Activated naive CD8-positive, alpha-beta T cell treated with anti-CD3 and anti-CD28 coated beads for 36 hours (primary cell): Measurements from ENCODE around the gene AATK. TPM values are rescaled to one million over a fixed set of nuclear protein-coding genes. Genes with fewer than 3 reads are reported as not detected.
"Not testable (repeated sequence)": the region's sequence is repeated elsewhere in the genome, so short reads cannot be mapped to it uniquely, and the experiment has no call there.

ENCODE experiments used
- DNase-seq: peaks from one replicate; pipeline ENCODE4 v3.0.0; 2021
- H3K27ac Mint-ChIP-seq: one replicate; pipeline ENCODE4 v1.8.0; 2022; ENCODE audit warnings: mild to moderate bottlenecking, moderate library complexity, mixed read lengths
- H3K27me3 Mint-ChIP-seq: one replicate; pipeline ENCODE4 v1.8.0; 2022; ENCODE audit warnings: mild to moderate bottlenecking, mixed read lengths
- H3K36me3 Mint-ChIP-seq: one replicate; pipeline ENCODE4 v1.8.0; 2021; ENCODE audit warnings: mild to moderate bottlenecking, mixed read lengths
- H3K4me1 Mint-ChIP-seq: one replicate; pipeline ENCODE4 v1.8.0; 2021; ENCODE audit warnings: mixed read lengths
- H3K4me3 Mint-ChIP-seq: one replicate; pipeline ENCODE4 v1.8.0; 2022; ENCODE audit warnings: mild to moderate bottlenecking, moderate library complexity, mixed read lengths
- H3K9me3 Mint-ChIP-seq: one replicate; pipeline ENCODE4 v1.8.0; 2022; ENCODE audit warnings: mixed read lengths
- total RNA-seq, 2 experiments: library from RNA; stranded (reverse); gene quantifications; one replicate each; pipeline ENCODE4 v1.2.3, GENCODE V29; 2021

The AATK gene
- total RNA-seq, 2 experiments from 2014 or later = 0.21 to 0.26 TPM

DNA sequence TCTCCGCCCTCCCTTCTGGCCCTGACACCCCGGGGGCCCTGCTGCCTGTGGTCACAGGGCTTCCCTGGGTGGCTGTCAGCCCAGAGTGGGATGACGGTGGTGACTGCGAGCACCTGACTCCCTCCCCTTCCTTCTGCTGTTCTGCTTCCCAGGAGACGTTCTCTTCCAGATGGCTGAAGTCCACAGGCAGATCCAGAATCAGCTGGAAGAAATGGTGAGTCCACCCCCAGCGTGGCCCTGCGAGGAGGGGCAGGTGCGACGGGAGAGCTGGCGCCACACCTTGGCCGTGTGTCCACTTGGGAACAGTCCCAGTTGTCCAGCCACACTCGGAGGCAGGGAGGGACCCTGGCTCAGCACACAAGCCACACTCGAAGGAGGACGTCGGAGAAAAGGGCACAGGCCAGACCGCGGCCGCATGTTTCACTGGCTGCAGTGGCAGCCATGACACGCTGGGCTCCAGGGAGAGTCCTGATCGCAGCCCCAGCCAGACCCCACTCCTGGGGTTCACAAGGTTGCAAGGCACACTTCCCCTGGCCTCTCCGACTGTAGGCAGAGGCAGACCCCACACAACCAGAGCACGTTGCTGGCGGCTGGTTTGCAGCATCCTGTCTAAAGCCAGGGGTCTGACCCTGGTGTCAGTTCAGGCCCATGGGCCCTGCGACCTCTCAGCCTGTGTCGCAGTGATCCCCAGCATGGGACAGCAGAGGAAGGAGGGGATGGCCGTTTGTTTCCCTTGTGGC, 81.2 kb downstream of the AATK start:
- H3K27ac Mint-ChIP-seq = no peak overlapping the region

DNA sequence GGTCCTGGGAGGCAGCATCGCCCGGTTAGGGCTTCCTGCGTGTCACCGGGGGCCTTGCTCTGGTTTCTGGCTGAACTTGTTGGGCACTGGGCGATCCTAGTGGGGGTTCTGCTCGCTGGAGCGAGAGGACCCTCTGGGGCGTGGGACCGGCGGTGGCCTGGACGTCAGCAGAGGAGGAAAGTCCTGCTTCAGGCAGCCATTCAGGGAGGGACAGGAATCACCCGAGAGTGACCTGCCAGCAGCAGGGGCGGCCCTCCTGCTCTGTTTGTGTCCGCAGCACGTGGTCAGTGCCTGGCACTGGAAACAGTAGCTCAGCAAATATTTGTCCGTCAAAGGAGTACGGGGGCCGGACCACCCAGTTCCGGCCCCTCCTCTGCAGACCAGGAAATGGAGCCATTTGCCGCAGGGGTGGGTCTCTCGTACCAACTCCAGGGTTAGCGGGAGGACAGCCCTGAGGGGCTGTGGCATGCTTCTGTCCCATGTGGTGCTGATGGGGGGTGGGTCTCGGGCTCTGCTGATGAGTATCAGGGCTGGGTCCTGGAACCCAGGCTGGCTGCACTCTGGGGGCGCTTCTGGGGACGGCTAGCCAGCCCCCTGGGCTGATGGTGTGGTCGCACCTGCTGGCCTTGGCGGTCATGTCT, 82.8 kb downstream of the AATK start:
- Mint-ChIP-seq H3K27ac (no peak overlapping the region), H3K4me1 (no peaks in the 10 kb centered on the region), H3K4me3 (no peak overlapping the region), H3K9me3 (no peaks in the 10 kb centered on the region), H3K36me3 (no peaks in the 10 kb centered on the region), H3K27me3 (no peaks in the 10 kb centered on the region)
- DNase-seq = no peak

More for the DNA sequence above, 81.2 kb downstream of the AATK start:
- no peaks in the 10 kb centered on the region for H3K4me1 Mint-ChIP-seq
- H3K4me3 Mint-ChIP-seq = no peak overlapping the region
- H3K9me3 Mint-ChIP-seq = no peaks in the 10 kb centered on the region
- no peaks in the 10 kb centered on the region for H3K27me3 Mint-ChIP-seq
- no peaks in the 10 kb centered on the region for H3K36me3 Mint-ChIP-seq
- no peak for DNase-seq

DNA sequence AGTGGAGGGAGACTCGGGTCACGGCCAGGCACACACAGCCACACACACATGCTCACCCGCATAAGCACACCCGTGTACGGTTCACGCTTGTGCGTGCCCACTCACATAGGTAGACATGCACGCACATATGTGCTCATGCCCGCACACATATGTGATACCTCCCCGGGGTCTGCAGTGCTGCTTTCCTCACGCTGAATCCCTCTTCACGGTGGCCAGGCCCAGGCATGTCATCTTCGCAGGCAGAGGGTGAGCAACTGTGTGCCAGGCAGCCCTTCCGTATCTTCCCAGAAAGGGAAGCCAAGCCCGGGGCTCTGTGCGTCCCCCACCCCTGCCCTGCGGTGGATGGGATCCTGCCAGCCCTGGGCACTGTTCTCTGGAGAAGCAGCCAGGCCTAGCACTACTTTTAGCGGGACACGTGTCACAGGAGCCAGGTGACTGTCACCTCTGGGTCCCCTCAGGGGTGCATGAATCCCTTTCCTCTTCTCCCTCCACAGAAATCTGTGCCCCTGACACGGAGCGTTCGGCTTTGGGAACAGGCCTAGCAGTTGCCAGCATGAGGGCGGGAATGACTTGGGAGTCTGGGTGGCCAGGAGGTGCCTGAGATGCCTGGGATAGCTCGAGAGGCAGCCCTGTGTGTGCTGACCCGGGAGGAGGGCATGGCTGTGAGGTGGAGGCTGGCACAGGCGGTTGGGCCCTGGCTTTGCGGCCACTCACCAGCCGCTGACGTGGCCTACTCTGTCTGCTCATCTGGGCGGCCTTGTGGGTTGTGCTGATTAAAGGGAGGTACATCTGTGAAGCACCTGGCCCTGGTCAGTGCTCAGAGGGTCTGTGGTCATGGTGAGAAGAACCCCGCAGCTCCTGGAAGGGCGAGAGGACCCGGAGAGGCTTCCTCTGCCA, 83.6 kb downstream of the AATK start:
- no peak overlapping the region for H3K27ac Mint-ChIP-seq
- H3K4me3 Mint-ChIP-seq = no peak overlapping the region
- H3K4me1 Mint-ChIP-seq = no peaks in the 10 kb centered on the region

DNA sequence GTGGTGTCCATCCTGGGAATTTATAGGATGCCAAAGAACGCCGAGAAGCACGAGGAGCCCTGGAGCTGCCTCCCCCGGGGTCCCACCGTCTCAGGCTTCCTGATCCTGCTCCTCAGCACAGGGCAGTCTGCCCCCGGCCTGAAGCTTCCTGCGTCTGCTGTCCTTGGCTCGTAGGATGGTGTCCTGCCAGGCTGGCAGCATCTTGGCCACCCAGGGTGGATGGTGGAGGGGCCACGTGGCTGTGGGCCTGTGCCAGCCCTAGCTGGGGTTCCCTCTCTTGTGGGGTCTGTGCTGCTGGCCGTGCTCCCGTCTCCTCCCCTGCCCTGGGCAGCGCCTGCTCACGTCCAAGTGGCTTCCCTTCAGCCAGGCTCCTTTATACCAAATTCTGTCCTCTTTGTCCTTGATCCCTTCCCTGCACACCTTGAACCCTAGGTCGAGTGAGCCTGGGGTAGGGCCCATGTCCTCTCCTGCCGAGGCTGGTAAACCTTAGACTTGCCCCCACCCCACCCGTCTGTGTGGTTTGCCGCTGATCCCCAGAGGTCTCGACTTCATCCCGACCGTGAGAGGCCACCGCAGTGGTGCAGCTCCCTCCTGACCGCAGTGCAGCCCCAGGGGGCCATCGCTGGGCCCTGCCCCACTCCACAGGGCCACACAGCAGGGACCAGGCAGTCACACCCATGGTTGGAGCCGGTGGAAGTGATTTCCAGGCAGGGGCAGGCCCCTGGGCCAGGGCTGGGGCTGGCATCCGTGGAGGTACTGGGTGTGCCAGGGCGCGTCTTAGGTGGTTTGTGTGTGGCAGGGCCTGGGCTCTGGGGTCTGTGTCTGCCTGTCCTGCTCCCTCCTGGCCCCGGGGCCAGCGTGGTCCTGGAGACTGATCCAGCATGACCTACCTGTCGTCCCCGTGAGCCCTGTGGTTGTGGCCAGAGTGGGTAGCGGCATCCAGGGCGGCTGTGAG, 84.5 kb downstream of the AATK start:
- no peaks in the 10 kb centered on the region for H3K27me3 Mint-ChIP-seq
- H3K9me3 Mint-ChIP-seq = no peaks in the 10 kb centered on the region
- no peaks in the 10 kb centered on the region for H3K4me1 Mint-ChIP-seq
- no peak overlapping the region for H3K4me3 Mint-ChIP-seq
- no peak overlapping the region for H3K27ac Mint-ChIP-seq
- no peak for DNase-seq
- no peaks in the 10 kb centered on the region for H3K36me3 Mint-ChIP-seq

More for the DNA sequence above, 83.6 kb downstream of the AATK start:
- no peaks in the 10 kb centered on the region for H3K27me3 Mint-ChIP-seq
- H3K36me3 Mint-ChIP-seq = no peaks in the 10 kb centered on the region
- no peak for DNase-seq
- H3K9me3 Mint-ChIP-seq = no peaks in the 10 kb centered on the region

DNA sequence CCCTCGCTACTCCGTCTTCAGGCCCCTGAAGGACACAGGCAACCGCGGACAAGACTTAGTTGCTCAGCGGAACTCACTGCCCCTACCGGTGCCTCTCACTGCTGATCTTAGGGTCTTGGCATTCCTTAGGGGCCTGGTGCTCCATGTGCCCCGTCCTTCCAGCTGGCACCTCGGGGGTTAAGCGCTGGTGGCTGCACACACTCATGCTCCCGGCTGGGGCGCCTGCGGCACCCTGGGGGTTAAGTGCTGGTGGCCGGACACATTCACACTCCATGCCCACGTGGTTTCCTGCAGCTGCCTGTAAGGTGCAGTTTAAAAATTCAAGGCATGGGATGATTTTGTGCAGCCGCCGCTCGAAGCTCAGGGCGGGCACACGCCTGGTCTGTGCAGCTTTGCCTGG, 86.0 kb downstream of the AATK start:
- no peaks in the 10 kb centered on the region for H3K36me3 Mint-ChIP-seq
- H3K9me3 Mint-ChIP-seq = no peaks in the 10 kb centered on the region
- no peaks in the 10 kb centered on the region for H3K27me3 Mint-ChIP-seq
- no peak overlapping the region for H3K27ac Mint-ChIP-seq
- H3K4me1 Mint-ChIP-seq = no peaks in the 10 kb centered on the region
- no peak for DNase-seq
- no peak overlapping the region for H3K4me3 Mint-ChIP-seq

DNA sequence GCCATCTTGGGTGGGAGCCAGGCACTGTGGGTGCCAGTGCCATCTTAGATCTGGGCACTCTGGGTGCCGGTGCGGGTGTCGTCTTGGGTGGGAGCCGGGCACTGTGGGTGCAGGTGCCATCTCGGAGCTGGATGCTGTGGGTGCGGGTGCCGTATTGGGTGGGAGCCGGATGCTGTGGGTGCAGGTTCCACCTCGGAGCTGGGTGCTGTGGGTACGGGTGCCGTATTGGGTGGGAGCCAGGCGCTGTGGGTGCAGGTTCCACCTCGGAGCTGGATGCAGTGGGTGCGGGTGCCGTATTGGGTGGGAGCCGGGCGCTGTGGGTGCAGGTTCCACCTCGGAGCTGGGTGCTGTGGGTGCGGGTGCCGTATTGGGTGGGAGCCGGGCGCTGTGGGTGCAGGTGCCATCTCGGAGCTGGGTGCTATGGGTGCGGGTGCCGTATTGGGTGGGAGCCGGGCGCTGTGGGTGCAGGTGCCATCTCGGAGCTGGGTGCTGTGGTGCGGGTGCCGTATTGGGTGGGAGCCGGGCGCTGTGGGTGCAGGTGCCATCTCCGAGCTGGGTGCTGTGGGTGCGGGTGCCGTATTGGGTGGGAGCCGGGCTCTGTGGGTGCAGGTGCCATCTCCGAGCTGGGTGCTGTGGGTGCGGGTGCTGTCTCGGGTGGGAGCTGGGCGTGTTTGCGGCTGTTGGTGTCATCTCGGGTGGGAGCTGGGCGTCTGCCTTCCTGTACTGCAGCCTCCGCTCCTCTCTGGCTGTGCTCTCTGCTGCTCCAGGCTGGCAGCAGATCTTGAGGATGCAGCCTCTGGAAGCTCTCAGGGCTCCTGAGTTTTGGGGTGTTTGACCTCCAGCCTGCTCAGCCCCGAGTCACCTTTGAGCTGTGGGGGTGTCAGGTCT, 87.8 kb downstream of the AATK start:
- DNase-seq, H3K4me1 Mint-ChIP-seq, H3K27ac Mint-ChIP-seq, H3K36me3 Mint-ChIP-seq, H3K9me3 Mint-ChIP-seq, H3K4me3 Mint-ChIP-seq, H3K27me3 Mint-ChIP-seq: not testable (repeated sequence)

DNA sequence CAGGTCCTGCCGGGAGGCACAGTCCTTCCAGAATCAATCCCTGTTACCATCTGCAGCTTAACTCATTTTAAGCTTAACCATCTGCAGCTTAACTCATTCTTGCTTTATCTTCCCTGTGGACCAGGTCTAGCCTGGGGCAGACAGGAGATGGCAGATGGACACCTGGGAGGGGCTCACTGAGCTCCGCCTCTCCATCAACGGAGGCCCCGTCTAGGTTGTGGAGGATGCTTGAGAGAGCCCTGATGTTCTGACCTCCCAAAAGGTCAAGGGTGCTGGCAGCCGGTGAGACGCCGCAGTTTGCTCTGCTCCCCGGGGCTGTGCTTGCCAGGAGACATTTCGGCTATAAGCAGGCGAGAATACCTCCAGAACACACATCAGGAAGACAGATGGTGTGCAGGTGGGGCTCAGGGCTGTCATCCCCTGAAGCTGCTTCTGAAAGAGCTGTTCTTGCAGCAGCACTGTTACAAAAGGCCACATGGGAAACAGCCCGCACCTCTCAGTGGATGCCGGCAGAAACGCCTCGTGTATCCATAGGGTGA, 89.8 kb downstream of the AATK start:
- Mint-ChIP-seq H3K9me3 (no peaks in the 10 kb centered on the region), H3K27ac (no peak overlapping the region), H3K27me3 (no peaks in the 10 kb centered on the region), H3K4me3 (no peak overlapping the region), H3K36me3 (peaks cover 2% of the 10 kb centered on the region), H3K4me1 (no peaks in the 10 kb centered on the region)
- DNase-seq = no peak

DNA sequence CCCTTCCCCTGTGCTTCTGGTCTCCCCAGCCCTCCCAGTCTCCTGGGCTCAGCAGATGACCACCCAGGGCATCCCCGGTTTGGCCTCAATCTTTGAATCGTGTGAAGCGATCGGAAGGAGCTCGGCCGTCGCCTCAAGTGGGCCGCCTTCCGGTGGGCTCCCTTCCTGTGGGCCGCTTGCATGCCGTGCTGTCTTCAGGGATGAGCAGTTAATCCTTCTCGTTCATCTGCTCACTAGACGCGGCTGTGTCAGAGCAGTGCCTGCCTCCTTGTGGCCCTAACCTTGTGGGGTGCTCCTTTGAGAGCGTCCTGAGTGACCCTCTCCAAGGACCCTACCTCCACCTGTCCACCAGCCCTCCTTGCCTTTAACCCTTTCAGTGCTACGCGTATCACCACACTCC, 90.7 kb downstream of the AATK start:
- Mint-ChIP-seq H3K27ac (no peak overlapping the region), H3K36me3 (peaks cover 2% of the 10 kb centered on the region), H3K4me3 (no peak overlapping the region), H3K9me3 (no peaks in the 10 kb centered on the region), H3K4me1 (no peaks in the 10 kb centered on the region), H3K27me3 (no peaks in the 10 kb centered on the region)
- no peak for DNase-seq

DNA sequence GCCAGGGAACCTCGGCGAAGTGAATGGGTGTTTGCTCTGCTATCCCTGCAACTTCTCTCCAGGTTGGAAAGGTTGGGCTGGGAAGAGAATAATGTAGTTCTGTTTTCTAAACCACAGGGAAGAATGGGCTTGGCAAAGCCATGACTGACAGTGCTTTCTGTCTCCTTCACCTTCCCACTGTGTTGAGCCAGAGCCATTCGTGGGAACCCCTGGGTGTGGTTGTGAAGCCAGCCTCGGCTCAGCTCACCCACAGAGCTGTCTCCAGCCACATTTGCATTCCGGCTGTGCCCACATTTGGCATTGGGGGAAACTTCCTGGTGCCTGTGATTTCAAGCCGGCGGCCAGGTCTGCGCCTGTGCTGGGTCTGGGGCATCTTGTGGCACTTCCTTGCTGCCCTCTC, 91.1 kb downstream of the AATK start:
- H3K27ac Mint-ChIP-seq = no peak overlapping the region
- no peaks in the 10 kb centered on the region for H3K9me3 Mint-ChIP-seq
- H3K36me3 Mint-ChIP-seq = peaks cover 2% of the 10 kb centered on the region
- no peak for DNase-seq
- no peaks in the 10 kb centered on the region for H3K4me1 Mint-ChIP-seq
- no peaks in the 10 kb centered on the region for H3K27me3 Mint-ChIP-seq
- H3K4me3 Mint-ChIP-seq = no peak overlapping the region

DNA sequence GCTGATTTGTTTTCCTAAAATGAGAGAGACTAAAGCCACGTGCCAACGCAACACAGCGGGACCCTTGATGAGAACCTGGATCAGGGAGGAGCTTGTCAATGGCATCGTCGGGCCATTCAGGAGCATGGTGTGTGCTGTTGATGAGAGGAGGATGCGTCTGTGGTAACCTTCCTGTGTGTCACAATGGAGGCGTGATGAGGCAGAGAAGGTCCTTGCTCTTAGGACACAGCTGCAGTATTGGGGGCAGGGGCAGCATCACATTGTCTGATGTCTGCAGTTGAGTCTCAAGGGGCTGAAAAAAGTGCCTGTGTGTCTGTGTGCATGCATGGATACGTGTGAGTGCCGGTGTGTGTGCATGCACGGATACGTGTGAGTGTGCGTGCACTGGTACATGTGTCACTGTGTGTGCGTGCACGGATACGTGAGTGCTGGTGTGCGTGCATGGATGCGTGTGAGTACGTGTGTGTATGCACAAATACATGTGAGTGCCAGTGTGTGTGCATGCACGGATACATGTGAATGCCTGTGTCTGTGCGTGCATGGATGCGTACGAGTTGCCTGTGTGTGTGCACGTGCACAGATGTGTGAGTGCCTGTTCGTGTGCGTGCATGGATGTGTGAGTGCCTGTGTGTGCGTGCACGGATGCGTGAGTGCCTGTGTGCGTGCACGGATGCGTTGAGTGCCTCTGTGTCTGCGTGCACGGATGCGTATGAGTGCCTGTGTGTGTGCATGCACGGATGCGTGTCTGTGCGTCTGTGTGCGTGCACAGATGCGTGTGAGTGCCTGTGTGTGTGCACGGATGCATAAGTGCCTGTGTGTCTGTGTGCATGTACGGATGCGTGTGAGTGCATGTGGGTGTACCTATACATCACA, 91.8 kb downstream of the AATK start:
- no peak overlapping the region for H3K4me3 Mint-ChIP-seq
- H3K27me3 Mint-ChIP-seq = no peaks in the 10 kb centered on the region
- DNase-seq = no peak
- H3K4me1 Mint-ChIP-seq = no peaks in the 10 kb centered on the region
- H3K36me3 Mint-ChIP-seq = peaks cover 2% of the 10 kb centered on the region
- no peak overlapping the region for H3K27ac Mint-ChIP-seq
- no peaks in the 10 kb centered on the region for H3K9me3 Mint-ChIP-seq

DNA sequence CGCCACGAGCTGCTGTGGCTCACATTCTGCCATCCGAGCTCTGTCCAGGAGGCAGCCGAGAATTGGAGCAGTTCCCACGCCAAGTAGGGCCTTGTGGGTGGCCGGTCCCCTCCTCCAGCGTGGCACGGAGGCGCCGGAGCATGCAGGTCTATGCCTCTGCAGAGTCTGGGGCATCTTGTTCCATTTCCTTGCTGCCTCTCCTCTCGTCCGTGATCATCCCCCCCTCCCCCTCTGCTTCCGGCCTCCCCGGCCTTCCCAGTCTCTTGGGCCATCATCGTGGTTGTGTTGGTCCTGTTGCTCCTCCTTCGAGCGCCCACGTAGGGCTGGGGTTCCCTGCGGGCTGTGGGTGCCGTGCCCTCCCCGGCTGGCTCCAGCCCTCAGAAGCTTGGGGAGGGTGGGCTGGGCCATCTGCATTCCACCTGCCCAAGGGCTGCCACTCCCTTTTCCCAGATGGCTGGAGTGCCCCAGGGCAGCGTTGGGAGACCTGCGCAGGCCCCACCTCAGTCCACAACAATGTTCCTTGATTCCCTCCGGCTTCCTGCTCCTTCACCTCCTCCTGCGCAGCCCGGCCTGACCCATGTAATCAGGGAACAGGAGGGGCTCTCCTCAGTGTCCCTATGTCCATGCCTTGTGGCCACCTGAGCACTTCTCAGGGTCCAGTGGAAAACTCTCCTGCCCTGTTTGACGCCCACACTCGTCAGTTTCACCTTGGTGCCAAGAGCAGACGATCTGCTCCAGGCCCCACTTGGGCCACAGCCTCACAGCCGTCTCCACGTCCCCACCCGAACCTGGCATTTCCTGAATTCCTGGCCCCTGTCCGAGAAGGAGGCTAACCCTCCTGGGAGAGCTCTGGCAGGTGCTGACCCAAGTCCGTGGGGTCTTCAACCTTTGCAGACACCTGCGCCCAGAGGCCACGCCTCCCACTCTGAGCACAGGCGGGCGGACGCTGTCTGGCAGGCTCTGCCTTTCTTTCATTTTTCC, 94.0 kb downstream of the AATK start:
- no peak overlapping the region for H3K27ac Mint-ChIP-seq
- DNase-seq = no peak
- no peaks in the 10 kb centered on the region for H3K9me3 Mint-ChIP-seq
- no peaks in the 10 kb centered on the region for H3K27me3 Mint-ChIP-seq
- no peak overlapping the region for H3K4me3 Mint-ChIP-seq
- H3K36me3 Mint-ChIP-seq = peaks cover 2% of the 10 kb centered on the region
- no peaks in the 10 kb centered on the region for H3K4me1 Mint-ChIP-seq
